Measurements from ENCODE around the gene TSPAN16. TPM values are rescaled to one million over a fixed set of nuclear protein-coding genes. Genes with fewer than 3 reads are reported as not detected.

TSPAN16 gene
- total and polyA plus RNA-seq, 2 of the 13 experiments (the other 11 are each of a cell fraction or from before 2014, with no cell fraction given), result not detected

- TF ChIP-seq ZNF430 (CRISPR knock-in tag; IDR thresholded peaks at IDR 0.05), result 0 out of 2 replicates have a peak, but pooled peaks have one; percentile 55
- TF ChIP-seq TFDP2 (CRISPR knock-in tag; IDR thresholded peaks at IDR 0.05), result peak; percentile 28; the same call in 1 of the 2 replicates
- peak; percentile 96 for TF ChIP-seq HMGXB3 (CRISPR knock-in tag; IDR thresholded peaks at IDR 0.05; ENCODE audit: borderline replicate concordance)
- TF ChIP-seq MAZ (IDR thresholded peaks at IDR 0.05; ENCODE audit: borderline replicate concordance, low read depth, low read length), result no peak; the same call in 1 of the 2 replicates
- TF ChIP-seq MAZ (CRISPR knock-in tag; IDR thresholded peaks at IDR 0.05; ENCODE audit: low read depth), result 0 out of 2 replicates have a peak, but pooled peaks have one; percentile 4
- no peak for TF ChIP-seq E2F5 (CRISPR knock-in tag; conservative IDR thresholded peaks at IDR 0.05)
- TF ChIP-seq KDM6A (CRISPR knock-in tag; IDR thresholded peaks at IDR 0.05; ENCODE audit: low read depth), result 0 out of 2 replicates have a peak, but pooled peaks have one; percentile 4
- TF ChIP-seq RFX1 (IDR thresholded peaks at IDR 0.05), result no peak
- TF ChIP-seq GABPB1 (CRISPR knock-in tag; IDR thresholded peaks at IDR 0.05), result peak; percentile 63
- TF ChIP-seq ZNF792 (CRISPR knock-in tag; IDR thresholded peaks at IDR 0.05), result no peak
- 0 out of 2 replicates have a peak, but pooled peaks have one; percentile 51 for TF ChIP-seq HBP1 (CRISPR knock-in tag; IDR thresholded peaks at IDR 0.05; ENCODE audit: low read depth)
- peak; percentile 46; the same call in 1 of the 2 replicates for TF ChIP-seq HOXA3 (CRISPR knock-in tag; IDR thresholded peaks at IDR 0.05)
- peak; percentile 93 for TF ChIP-seq NFYC (CRISPR knock-in tag; IDR thresholded peaks at IDR 0.05)
- TF ChIP-seq ASH2L (IDR thresholded peaks at IDR 0.05; ENCODE audit: insufficient read length, low read depth, low read length), result peak; percentile 26
- peak; percentile 57 for TF ChIP-seq CBX1 (IDR thresholded peaks at IDR 0.05; ENCODE audit: low read depth)
- peak; percentile 51; the same call in 1 of the 2 replicates for TF ChIP-seq ZFP91 (CRISPR knock-in tag; IDR thresholded peaks at IDR 0.05; ENCODE audit: borderline replicate concordance)
- peak; percentile 43; the same call in 1 of the 2 replicates for TF ChIP-seq DMAP1 (CRISPR knock-in tag; IDR thresholded peaks at IDR 0.05)
- TF ChIP-seq PHF21A (CRISPR knock-in tag; IDR thresholded peaks at IDR 0.05), result peak; percentile 67
- TF ChIP-seq CREB1 (IDR thresholded peaks at IDR 0.05), result peak; percentile 84
- TF ChIP-seq CREB1 (CRISPR knock-in tag; IDR thresholded peaks at IDR 0.05), result peak; percentile 89
- peak; percentile 21; the same call in 1 of the 2 replicates for TF ChIP-seq ZFY (CRISPR knock-in tag; IDR thresholded peaks at IDR 0.05)
Observed at GRCh38 chr19:11346104-11346940, 50.4 kb downstream of the TSPAN16 start, which contains the start of the genes CCDC159 and TMEM205 (continued).
